ENCODE data around the gene AP1S3. TPM values are rescaled to one million over a fixed set of nuclear protein-coding genes. Genes with fewer than 3 reads are reported as not detected.

AP1S3 gene
- 1.9 and 3.7 TPM in 2 replicates for total RNA-seq (2014; rRNA removed; shearing (Covaris generic))

GRCh38 chr2:223837287-223838061 is at the start of gene AP1S3:
Gene AP1S3, minus strand, starts transcription at chr2:223837582. Its CDS starts 132 bp downstream, at chr2:223837450.

Other genes with a start within 250 kb of the AP1S3 start
- gene SCG2, start 235.2 kb downstream of the AP1S3 start, total RNA-seq (2014; rRNA removed; shearing (Covaris generic)), result 10.3 and 12.0 TPM in 2 replicates
- gene WDFY1, start 107.8 kb upstream of the AP1S3 start, total RNA-seq (2014; rRNA removed; shearing (Covaris generic)), result 14.5 and 28.3 TPM in 2 replicates
- gene MRPL44, start 119.9 kb upstream of the AP1S3 start, total RNA-seq (2014; rRNA removed; shearing (Covaris generic)), result 21.1 and 21.6 TPM in 2 replicates
- gene SERPINE2, start 201.7 kb upstream of the AP1S3 start, total RNA-seq (2014; rRNA removed; shearing (Covaris generic)), result 1,306 and 1,506 TPM in 2 replicates

Measured in A375 (cell line).